PC-3 (cell line): ENCODE data around the gene C11orf97. TPM values are rescaled to one million over a fixed set of nuclear protein-coding genes. Genes with fewer than 3 reads are reported as not detected.

Source experiments
- ATAC-seq: fragments of 200-7000 bp; cut with Tn5 transposase; 2 replicates; pipeline ENCODE4 v1.9.1; 2020; ENCODE audit warnings: mild to moderate bottlenecking, moderate library complexity
- BruUV-seq: library from RNA; stranded (reverse); fragments of 400-500 nt; replicated peaks from 2 replicates; lab custom pipeline; 2021; lab: Mats Ljungman, UMichigan
- CTCF ChIA-PET: fragments of 300-600 bp; sonication (Branson Sonifier 250); formaldehyde crosslinking; loops from one replicate; lab custom pipeline; 2022; ENCODE audit warnings: antibody characterized with exemption; lab: Charles Lee
- POLR2A ChIA-PET: fragments of 300-600 bp; sonication (Branson Sonifier 250); formaldehyde crosslinking; loops from one replicate; lab custom pipeline; 2022; ENCODE audit warnings: antibody characterized with exemption; ENCODE audit not compliant: unreplicated experiment; lab: Charles Lee
- DNase-seq: peaks from one replicate; pipeline ENCODE4 v3.0.0-alpha.2; 2015
- H2AFZ ChIP-seq: fragments of 300-600 bp; sonication (generic); 2 replicates; pipeline ENCODE4 v1.6.0; 2016; ENCODE audit warnings: antibody characterized with exemption, low read length
- H3F3A ChIP-seq: fragments of 300-600 bp; sonication (generic); one replicate; pipeline ENCODE4 v1.6.0; 2017; ENCODE audit warnings: antibody characterized with exemption, low read length, control low read depth, mild to moderate bottlenecking; ENCODE audit not compliant: unreplicated experiment
- H3K27ac ChIP-seq: fragments of 300-600 bp; sonication (generic); 2 replicates; pipeline ENCODE4 v1.5.1; 2016; ENCODE audit warnings: mild to moderate bottlenecking, low read length
- H3K27me3 ChIP-seq: fragments of 300-600 bp; sonication (generic); 2 replicates; pipeline ENCODE4 v1.6.1; 2016; ENCODE audit warnings: low read length, mixed read lengths
- H3K36me3 ChIP-seq: fragments of 300-600 bp; sonication (generic); 2 replicates; pipeline ENCODE4 v1.6.1; 2016; ENCODE audit warnings: low read depth, mixed run types, low read length, mixed read lengths
- H3K4me1 ChIP-seq: fragments of 300-600 bp; sonication (generic); 2 replicates; pipeline ENCODE4 v1.5.1; 2016; ENCODE audit warnings: low read length; ENCODE audit not compliant: insufficient read depth
- H3K4me2 ChIP-seq: fragments of 300-600 bp; sonication (generic); 2 replicates; pipeline ENCODE4 v1.6.0; 2016; ENCODE audit warnings: low read length
- H3K4me3 ChIP-seq: fragments of 300-600 bp; sonication (generic); 2 replicates; pipeline ENCODE4 v1.5.1; 2016; ENCODE audit warnings: mild to moderate bottlenecking, low read length, mixed read lengths
- H3K79me2 ChIP-seq: fragments of 300-600 bp; sonication (generic); 2 replicates; pipeline ENCODE4 v1.6.1; 2017; ENCODE audit warnings: low read length, mixed read lengths
- H3K9ac ChIP-seq: fragments of 300-600 bp; sonication (generic); 2 replicates; pipeline ENCODE4 v1.6.0; 2016; ENCODE audit warnings: mild to moderate bottlenecking, low read length
- H3K9me2 ChIP-seq: fragments of 300-600 bp; sonication (generic); replicated peaks from 2 replicates; pipeline ENCODE4 v1.6.1; 2016; ENCODE audit warnings: mixed run types, low read length, mixed read lengths
- H3K9me3 ChIP-seq: fragments of 300-600 bp; sonication (generic); 2 replicates; pipeline ENCODE4 v1.6.1; 2016; ENCODE audit warnings: low read length, mixed read lengths
- H4K20me1 ChIP-seq: fragments of 300-600 bp; sonication (generic); 2 replicates; pipeline ENCODE4 v1.6.1; 2016; ENCODE audit warnings: low read length, mixed read lengths
- EZH2 ChIP-seq: fragments of 300-600 bp; sonication (generic); IDR thresholded peaks from one replicate; pipeline ENCODE4 v1.6.1; 2017; ENCODE audit warnings: antibody characterized with exemption, mild to moderate bottlenecking, low read length; ENCODE audit not compliant: unreplicated experiment
- EZH2phosphoT487 ChIP-seq: fragments of 300-600 bp; sonication (generic); IDR thresholded peaks from 2 replicates; pipeline ENCODE4 v1.6.1; 2018; ENCODE audit warnings: mild to moderate bottlenecking, antibody characterized with exemption, low read length, borderline replicate concordance
- intact Hi-C: fragments of 100-400 bp; cut with micrococcal nuclease; formaldehyde crosslinking; loops from 2 replicates; pipeline ENCODE4 v1.9.0; 2023
- total RNA-seq: library from RNA; depleted of rRNA; stranded (reverse); fragments of >200 nt; gene quantifications from 2 replicates; pipeline ENCODE4 v1.2.3, GENCODE V29; 2014
- TF ChIP-seq, protein P1 (sequence below): fragments of 300-600 bp; sonication (generic); conservative IDR thresholded peaks from 2 replicates; pipeline ENCODE4 v1.5.1; 2017; ENCODE audit warnings: antibody characterized with exemption, low read depth, mild to moderate bottlenecking, low read length

The C11orf97 gene
- total RNA-seq, 1 experiment from 2014 or later, result not detected

DNA sequence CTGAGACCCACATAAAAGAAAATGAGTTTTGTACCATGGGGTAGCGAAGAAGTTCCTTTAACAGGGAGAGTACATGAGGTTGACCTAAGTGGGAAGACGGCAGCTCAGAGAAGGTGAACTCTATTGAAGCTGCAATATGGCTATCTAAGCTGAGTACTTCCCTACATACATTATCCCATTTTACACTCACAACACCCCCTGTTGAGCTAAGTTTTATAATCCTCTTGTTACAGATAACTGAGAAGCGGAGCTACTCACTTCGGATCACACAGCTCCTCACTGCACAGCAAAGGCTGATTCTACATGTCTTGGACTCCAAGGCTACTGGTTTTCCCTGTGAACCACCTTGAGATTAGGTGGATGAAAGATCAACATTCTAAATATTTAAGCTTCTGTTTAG, 46.7 kb downstream of the C11orf97 start:
- intact Hi-C loops, result no loop called here
- no peaks in the 10 kb centered on the region for H3K27me3 ChIP-seq
- H3K36me3 ChIP-seq, result no peaks in the 10 kb centered on the region
- no peaks in the 10 kb centered on the region for H3K9me3 ChIP-seq
- H3K79me2 ChIP-seq, result no peaks in the 10 kb centered on the region
- ATAC-seq, result no peak
- H3K27ac ChIP-seq, result no peak overlapping the region
- no peaks in the 10 kb centered on the region for H3K9me2 ChIP-seq
- H2AFZ ChIP-seq, result no peak overlapping the region
- TF ChIP-seq EZH2, result no peak
- TF ChIP-seq, protein P1, sequence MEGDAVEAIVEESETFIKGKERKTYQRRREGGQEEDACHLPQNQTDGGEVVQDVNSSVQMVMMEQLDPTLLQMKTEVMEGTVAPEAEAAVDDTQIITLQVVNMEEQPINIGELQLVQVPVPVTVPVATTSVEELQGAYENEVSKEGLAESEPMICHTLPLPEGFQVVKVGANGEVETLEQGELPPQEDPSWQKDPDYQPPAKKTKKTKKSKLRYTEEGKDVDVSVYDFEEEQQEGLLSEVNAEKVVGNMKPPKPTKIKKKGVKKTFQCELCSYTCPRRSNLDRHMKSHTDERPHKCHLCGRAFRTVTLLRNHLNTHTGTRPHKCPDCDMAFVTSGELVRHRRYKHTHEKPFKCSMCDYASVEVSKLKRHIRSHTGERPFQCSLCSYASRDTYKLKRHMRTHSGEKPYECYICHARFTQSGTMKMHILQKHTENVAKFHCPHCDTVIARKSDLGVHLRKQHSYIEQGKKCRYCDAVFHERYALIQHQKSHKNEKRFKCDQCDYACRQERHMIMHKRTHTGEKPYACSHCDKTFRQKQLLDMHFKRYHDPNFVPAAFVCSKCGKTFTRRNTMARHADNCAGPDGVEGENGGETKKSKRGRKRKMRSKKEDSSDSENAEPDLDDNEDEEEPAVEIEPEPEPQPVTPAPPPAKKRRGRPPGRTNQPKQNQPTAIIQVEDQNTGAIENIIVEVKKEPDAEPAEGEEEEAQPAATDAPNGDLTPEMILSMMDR, result no peak
- TF ChIP-seq EZH2phosphoT487, result no peak
- H3F3A ChIP-seq, result no peaks in the 10 kb centered on the region
- POLR2A ChIA-PET, result no interaction called here
- H3K4me2 ChIP-seq, result no peak overlapping the region
- BruUV-seq, result no TSS peak
- no peak for DNase-seq
- peaks cover 15% of the 10 kb centered on the region for H3K4me1 ChIP-seq
- no peak overlapping the region for H3K4me3 ChIP-seq
- CTCF ChIA-PET, result no interaction called here
- H3K9ac ChIP-seq, result no peak overlapping the region
- no peaks in the 10 kb centered on the region for H4K20me1 ChIP-seq

DNA sequence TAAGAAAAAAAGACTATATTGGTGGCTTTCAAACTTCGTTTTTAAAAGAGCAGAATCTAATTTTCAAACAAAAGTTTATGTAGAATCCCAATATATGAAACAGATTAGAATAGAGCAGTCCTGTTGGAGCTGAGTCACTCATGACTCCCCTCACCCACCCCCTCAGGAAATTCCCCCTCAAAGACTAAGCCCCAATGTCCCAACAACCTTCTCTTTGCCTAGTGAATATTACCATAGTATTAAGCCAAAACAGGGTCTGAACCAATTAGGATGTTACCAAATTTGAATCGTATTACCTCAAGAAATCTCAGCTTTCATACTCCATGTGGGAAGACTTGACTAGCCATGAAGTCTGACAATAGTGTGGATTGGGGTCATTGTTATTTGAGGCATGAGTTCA, 47.1 kb downstream of the C11orf97 start:
- H2AFZ ChIP-seq, result no peak overlapping the region
- no peaks in the 10 kb centered on the region for H3F3A ChIP-seq
- no peak overlapping the region for H3K4me2 ChIP-seq
- DNase-seq, result no peak
- no peak overlapping the region for H3K4me3 ChIP-seq
- intact Hi-C loops, result no loop called here
- no peaks in the 10 kb centered on the region for H3K9me2 ChIP-seq
- H3K4me1 ChIP-seq, result peaks cover 13% of the 10 kb centered on the region
- H3K79me2 ChIP-seq, result no peaks in the 10 kb centered on the region
- H3K9ac ChIP-seq, result no peak overlapping the region
- no peaks in the 10 kb centered on the region for H4K20me1 ChIP-seq
- H3K27ac ChIP-seq, result no peak overlapping the region
- no peaks in the 10 kb centered on the region for H3K27me3 ChIP-seq
- no peak for ATAC-seq
- no peaks in the 10 kb centered on the region for H3K9me3 ChIP-seq
- ChIA-PET CTCF (no interaction called here), POLR2A (no interaction called here)
- H3K36me3 ChIP-seq, result no peaks in the 10 kb centered on the region
- no peak for TF ChIP-seq EZH2
- TF ChIP-seq, protein P1, result no peak
- TF ChIP-seq EZH2phosphoT487, result no peak
- no TSS peak for BruUV-seq

DNA sequence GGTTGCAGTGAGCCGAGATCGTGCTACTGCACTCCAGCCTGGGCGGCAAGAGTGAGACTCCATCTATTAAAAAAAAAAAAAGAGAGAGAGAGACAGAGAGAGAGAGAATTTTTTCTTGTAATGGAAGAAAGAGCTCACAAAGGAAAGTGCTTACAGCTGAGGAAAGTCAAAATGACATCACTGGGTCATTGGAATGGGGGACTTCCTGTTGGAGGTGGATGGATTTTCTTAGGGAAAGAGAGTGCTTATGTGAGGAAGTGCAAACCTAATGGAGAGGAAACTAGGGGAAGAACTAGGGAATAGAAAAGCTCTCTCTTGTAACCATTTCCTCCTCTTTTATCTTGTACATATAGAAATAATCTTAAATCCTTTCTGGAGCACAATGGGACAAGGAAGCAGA, 48.6 kb downstream of the C11orf97 start:
- ChIA-PET POLR2A (interaction anchor here (0.7 kb wide), 1 partner anchor 43 kb away, joined by 4 read pairs; no protein-coding TSS in a partner anchor), CTCF (no interaction called here)
- DNase-seq, result no peak
- peaks cover 13% of the 10 kb centered on the region for H3K4me1 ChIP-seq
- no peak for ATAC-seq
- no peak overlapping the region for H3K4me2 ChIP-seq
- no peak overlapping the region for H3K27ac ChIP-seq
- no peaks in the 10 kb centered on the region for H3K36me3 ChIP-seq
- TF ChIP-seq, protein P1, result no peak
- TF ChIP-seq EZH2 (no peak), EZH2phosphoT487 (no peak)
- no peaks in the 10 kb centered on the region for H3K27me3 ChIP-seq
- no peak overlapping the region for H2AFZ ChIP-seq
- no peaks in the 10 kb centered on the region for H3F3A ChIP-seq
- no TSS peak for BruUV-seq
- no peaks in the 10 kb centered on the region for H3K79me2 ChIP-seq
- no peaks in the 10 kb centered on the region for H3K9me3 ChIP-seq
- no peaks in the 10 kb centered on the region for H4K20me1 ChIP-seq
- H3K9me2 ChIP-seq, result no peaks in the 10 kb centered on the region
- H3K9ac ChIP-seq, result no peak overlapping the region
- intact Hi-C loops, result no loop called here
- H3K4me3 ChIP-seq, result no peak overlapping the region
